ENCODE data around the gene PRPF40B. TPM values are rescaled to one million over a fixed set of nuclear protein-coding genes. Genes with fewer than 3 reads are reported as not detected.

The PRPF40B gene
- total RNA-seq, 2 experiments from 2014 or later = 4.7 to 6.5 TPM

- Histone ChIP-seq H3K27ac (ENCODE audit: low read depth in 1 of 2, low read length in 2 of 2) (peak overlapping the region; percentile 89 to 93), H3K36me3 (ENCODE audit: insufficient read depth, low read length) (peaks cover 8% of the 10 kb centered on the region), H3K4me3 (ENCODE audit: low read length) (no peak overlapping the region), H3K4me1 (ENCODE audit: insufficient read depth, low read length) (peaks cover 84% of the 10 kb centered on the region), H3K9me3 (ENCODE audit: control insufficient read depth in 1 of 2, insufficient read depth in 1 of 2, low read length in 2 of 2) (no peaks in the 10 kb centered on the region), H3K27me3 (ENCODE audit: control insufficient read depth in 1 of 2, insufficient read depth in 2 of 2, low read length in 2 of 2) (no peaks in the 10 kb centered on the region)
- no peaks in the 10 kb centered on the region for H3K27me3 Mint-ChIP-seq
- no peak for TF ChIP-seq CTCF (IDR thresholded peaks at IDR 0.05)
- DNase-seq (peak in 3 of 14 experiments; percentile 27 to 39 (median 36)), ATAC-seq (ENCODE audit: poor library complexity) (peak; percentile 10)
- intact Hi-C loops (cut with DNase I, micrococcal nuclease) = loop anchor here (2.0 kb wide), 2 partner anchors 25 to 37 kb away; partner anchors contain the start of gene FMNL3 (in 1 of the 2)
- peak overlapping the region; percentile 50 for H3K4me3 Mint-ChIP-seq
- peaks cover 97% of the 10 kb centered on the region for H3K4me1 Mint-ChIP-seq (ENCODE audit: low read depth)
- ChIA-PET CTCF (interaction anchor here (0.7 to 3.0 kb wide), 9 partner anchors 9 to 71 kb away, joined by 3 to 15 read pairs (median 6); partner anchors contain the start of genes FMNL3 and TMBIM6), POLR2A (interaction anchor here (1.5 to 8.1 kb wide), 4 partner anchors 7 to 72 kb away, joined by 4 to 105 read pairs (median 54); partner anchors contain the start of genes FMNL3 and TMBIM6)
- H3K36me3 Mint-ChIP-seq (ENCODE audit: low read depth) = peaks cover 33% of the 10 kb centered on the region
- H3K9me3 Mint-ChIP-seq = no peaks in the 10 kb centered on the region
- peak overlapping the region; percentile 97 for H3K27ac Mint-ChIP-seq
Measured at GRCh38 chr12:49669796-49670195, 46.4 kb downstream of the PRPF40B start.

- H3K27ac ChIP-seq (ENCODE audit: low read depth in 1 of 2, low read length in 2 of 2) = peak overlapping the region; percentile 89 to 93
- no peak for TF ChIP-seq CTCF (IDR thresholded peaks at IDR 0.05)
- Mint-ChIP-seq H3K27ac (peak overlapping the region; percentile 97), H3K4me1 (ENCODE audit: low read depth) (peaks cover 98% of the 10 kb centered on the region), H3K27me3 (no peaks in the 10 kb centered on the region), H3K4me3 (peak overlapping the region; percentile 81), H3K9me3 (no peaks in the 10 kb centered on the region), H3K36me3 (ENCODE audit: low read depth) (peaks cover 19% of the 10 kb centered on the region)
- peaks cover 83% of the 10 kb centered on the region for H3K4me1 ChIP-seq (ENCODE audit: insufficient read depth, low read length)
- H3K27me3 ChIP-seq (ENCODE audit: control insufficient read depth in 1 of 2, insufficient read depth in 2 of 2, low read length in 2 of 2) = no peaks in the 10 kb centered on the region
- DNase-seq (peak; percentile 43 to 88 (median 62)), ATAC-seq (ENCODE audit: poor library complexity) (peak; percentile 92)
- intact Hi-C loops (cut with DNase I, micrococcal nuclease) = loop anchor here in 1 of 2 experiments (1.0 to 2.0 kb wide), 3 partner anchors 8 to 36 kb away; partner anchors contain the start of gene FMNL3
- H3K4me3 ChIP-seq (ENCODE audit: low read length) = peak overlapping the region; percentile 41
- ChIA-PET CTCF (interaction anchor here (0.9 to 3.0 kb wide), 11 partner anchors 8 to 436 kb away, joined by 3 to 15 read pairs (median 6); partner anchors contain the start of genes FMNL3, PRPF40B and TMBIM6), POLR2A (interaction anchor here (0.9 to 8.1 kb wide), 13 partner anchors 8 to 414 kb away, joined by 3 to 105 read pairs (median 5); partner anchors contain the start of genes BCDIN3D, FMNL3, SMARCD1 and SPATS2)
- H3K9me3 ChIP-seq (ENCODE audit: control insufficient read depth in 1 of 2, insufficient read depth in 1 of 2, low read length in 2 of 2) = no peaks in the 10 kb centered on the region
- H3K36me3 ChIP-seq (ENCODE audit: insufficient read depth, low read length) = peaks cover 4% of the 10 kb centered on the region
Measured at GRCh38 chr12:49671031-49671765, 47.8 kb downstream of the PRPF40B start.

- intact Hi-C loops (cut with DNase I, micrococcal nuclease) = no loop called here
- Histone ChIP-seq H3K9me3 (ENCODE audit: control insufficient read depth in 1 of 2, insufficient read depth in 1 of 2, low read length in 2 of 2) (no peaks in the 10 kb centered on the region), H3K4me3 (ENCODE audit: low read length) (no peak overlapping the region), H3K27ac (ENCODE audit: low read depth in 1 of 2, low read length in 2 of 2) (peak overlapping the region; percentile 89 to 93), H3K4me1 (ENCODE audit: insufficient read depth, low read length) (peaks cover 81% of the 10 kb centered on the region), H3K27me3 (ENCODE audit: control insufficient read depth in 1 of 2, insufficient read depth in 2 of 2, low read length in 2 of 2) (no peaks in the 10 kb centered on the region), H3K36me3 (ENCODE audit: insufficient read depth, low read length) (peaks cover 3% of the 10 kb centered on the region)
- ChIA-PET POLR2A (interaction anchor here (0.8 to 8.1 kb wide), 7 partner anchors 10 to 166 kb away, joined by 3 to 105 read pairs (median 5); partner anchors contain the start of genes FMNL3 and TMBIM6), CTCF (interaction anchor here (0.6 to 3.2 kb wide), 5 partner anchors 9 to 49 kb away, joined by 3 to 11 read pairs (median 6); partner anchors contain the start of gene PRPF40B)
- H3K4me3 Mint-ChIP-seq = peak overlapping the region; percentile 48
- no peak for TF ChIP-seq CTCF (IDR thresholded peaks at IDR 0.05)
- peaks cover 9% of the 10 kb centered on the region for H3K36me3 Mint-ChIP-seq (ENCODE audit: low read depth)
- H3K9me3 Mint-ChIP-seq = no peaks in the 10 kb centered on the region
- no peaks in the 10 kb centered on the region for H3K27me3 Mint-ChIP-seq
- H3K4me1 Mint-ChIP-seq (ENCODE audit: low read depth) = peaks cover 100% of the 10 kb centered on the region
- ATAC-seq (ENCODE audit: poor library complexity) (no peak), DNase-seq (peak in 2 of 14 experiments; percentile 60 to 62)
- peak overlapping the region; percentile 97 for H3K27ac Mint-ChIP-seq
Measured at GRCh38 chr12:49672301-49673217, 49.2 kb downstream of the PRPF40B start.
